IMR-90 (cell line): ENCODE results near the gene TSSK3. TPM values are rescaled to one million over a fixed set of nuclear protein-coding genes. Genes with fewer than 3 reads are reported as not detected.

ENCODE experiments used
- ATAC-seq: fragments of 200-7000 bp; cut with Tn5 transposase; 2 replicates; pipeline ENCODE4 v1.9.1; 2020; ENCODE audit warnings: low read depth, mild to moderate bottlenecking, moderate library complexity
- BruUV-seq: library from RNA; stranded (reverse); fragments of 400-500 nt; replicated peaks from 2 replicates; lab custom pipeline; 2021; lab: Mats Ljungman, UMichigan
- CTCF ChIA-PET: fragments of 300-600 bp; formaldehyde crosslinking; extraction: SDS; loops from one replicate; lab custom pipeline; 2021; ENCODE audit warnings: antibody characterized with exemption; lab: Yijun Ruan, JAX
- POLR2A ChIA-PET: fragments of 300-600 bp; sonication (Branson Sonifier 250); formaldehyde crosslinking; loops from one replicate; lab custom pipeline; 2022; ENCODE audit warnings: antibody characterized with exemption; ENCODE audit not compliant: unreplicated experiment; lab: Charles Lee
- DNase-seq: peaks from one replicate; pipeline ENCODE4 v3.0.0; 2013
- H2AFZ ChIP-seq: replicated peaks from 2 replicates; pipeline ENCODE3; 2013; ENCODE audit warnings: low read length, mild to moderate bottlenecking; ENCODE audit not compliant: poor library complexity
- H2AK5ac ChIP-seq: 2 replicates; pipeline ENCODE4 v1.6.1; 2013; ENCODE audit warnings: low read depth, low read length, inconsistent platforms
- H2AK9ac ChIP-seq: replicated peaks from 2 replicates; pipeline ENCODE3; 2013; ENCODE audit warnings: mild to moderate bottlenecking, low read depth, low read length, moderate library complexity; ENCODE audit not compliant: poor library complexity
- H2BK120ac ChIP-seq: 2 replicates; pipeline ENCODE4 v1.6.1; 2013; ENCODE audit warnings: low read depth, low read length, inconsistent platforms
- H2BK15ac ChIP-seq: 3 replicates; pipeline ENCODE4 v1.6.1; 2013; ENCODE audit warnings: low read depth, low read length, inconsistent platforms
- H2BK20ac ChIP-seq: 2 replicates; pipeline ENCODE4 v1.6.1; 2013; ENCODE audit warnings: low read depth, mild to moderate bottlenecking, inconsistent platforms, low read length, moderate library complexity
- H2BK5ac ChIP-seq: 2 replicates; pipeline ENCODE4 v1.6.1; 2013; ENCODE audit warnings: mild to moderate bottlenecking, low read depth, low read length, inconsistent platforms; ENCODE audit not compliant: poor library complexity, severe bottlenecking
- H3K14ac ChIP-seq: replicated peaks from 2 replicates; pipeline ENCODE4 v1.6.1; 2013; ENCODE audit warnings: low read depth, low read length, inconsistent platforms
- H3K18ac ChIP-seq: 2 replicates; pipeline ENCODE4 v1.6.1; 2013; ENCODE audit warnings: low read depth, low read length, control low read depth
- H3K23ac ChIP-seq: 2 replicates; pipeline ENCODE4 v1.6.1; 2013; ENCODE audit warnings: low read depth, low read length, inconsistent platforms
- H3K27ac ChIP-seq: 2 replicates; pipeline ENCODE4 v1.5.1; 2013; ENCODE audit warnings: mild to moderate bottlenecking, control low read depth, low read length; ENCODE audit not compliant: insufficient read depth
- H3K27me3 ChIP-seq: 2 replicates; pipeline ENCODE4 v1.6.1; 2013; ENCODE audit warnings: low read length; ENCODE audit not compliant: control insufficient read depth, insufficient read depth
- H3K36me3 ChIP-seq: 2 replicates; pipeline ENCODE4 v1.6.1; 2013; ENCODE audit warnings: low read length, mixed read lengths; ENCODE audit not compliant: control insufficient read depth, insufficient read depth
- H3K4ac ChIP-seq: 2 replicates; pipeline ENCODE4 v1.6.1; 2013; ENCODE audit warnings: low read depth, low read length, inconsistent platforms
- H3K4me1 ChIP-seq: 2 replicates; pipeline ENCODE4 v1.6.1; 2013; ENCODE audit warnings: low read length, mixed read lengths; ENCODE audit not compliant: control insufficient read depth, insufficient read depth
- H3K4me2 ChIP-seq: 2 replicates; pipeline ENCODE4 v1.6.1; 2013; ENCODE audit warnings: low read depth, mild to moderate bottlenecking, control low read depth, low read length, moderate library complexity
- H3K4me3 ChIP-seq: 2 replicates; pipeline ENCODE4 v1.5.1; 2013; ENCODE audit warnings: low read depth, mild to moderate bottlenecking, control low read depth, low read length, moderate library complexity; ENCODE audit not compliant: insufficient read depth
- H3K56ac ChIP-seq: 2 replicates; pipeline ENCODE4 v1.6.1; 2013; ENCODE audit warnings: low read length, inconsistent platforms; ENCODE audit not compliant: insufficient read depth; ENCODE audit errors: extremely low read depth
- H3K79me1 ChIP-seq, 2 experiments: 2 replicates each; pipeline ENCODE4 v1.6.1; 2013; ENCODE audit warnings: low read length in 2 of 2, inconsistent platforms in 1 of 2, low read depth in 1 of 2
- H3K9ac ChIP-seq: 2 replicates; pipeline ENCODE4 v1.6.1; 2013; ENCODE audit warnings: low read depth, low read length, control low read depth
- H3K9me1 ChIP-seq: 2 replicates; pipeline ENCODE4 v1.6.1; 2013; ENCODE audit warnings: low read length, inconsistent platforms; ENCODE audit not compliant: insufficient read depth
- H3K9me3 ChIP-seq: 2 replicates; pipeline ENCODE4 v1.6.1; 2013; ENCODE audit warnings: low read length; ENCODE audit not compliant: control insufficient read depth, insufficient read depth
- H4K20me1 ChIP-seq: 2 replicates; pipeline ENCODE4 v1.6.1; 2013; ENCODE audit warnings: low read length, inconsistent platforms; ENCODE audit not compliant: insufficient read depth
- H4K5ac ChIP-seq: 2 replicates; pipeline ENCODE4 v1.6.1; 2013; ENCODE audit warnings: mild to moderate bottlenecking, low read depth, low read length, control low read depth
- H4K8ac ChIP-seq, 2 experiments: 2 replicates each; pipeline ENCODE4 v1.6.1; 2013; ENCODE audit warnings: low read depth in 2 of 2, low read length in 2 of 2, control low read depth in 1 of 2, inconsistent platforms in 1 of 2
- H4K91ac ChIP-seq: 2 replicates; pipeline ENCODE4 v1.6.1; 2013; ENCODE audit warnings: low read depth, low read length, inconsistent platforms; ENCODE audit not compliant: insufficient read depth
- CEBPB ChIP-seq: IDR thresholded peaks from 2 replicates; pipeline ENCODE4 v1.6.1; 2012; ENCODE audit warnings: low read depth, low read length, improper control_type of control experiment
- RAD21 ChIP-seq: IDR thresholded peaks from 2 replicates; pipeline ENCODE4 v1.6.1; 2012; ENCODE audit warnings: low read length, improper control_type of control experiment
- whole genome bisulfite sequencing, 2 experiments: methylation state at CpG; one replicate each; pipeline versions ENCODE4 v1.1.5 to v1.1.7; 2013; ENCODE audit warnings: missing lambda C conversion rate in 2 of 2; ENCODE audit not compliant: insufficient read length in 1 of 2; ENCODE audit errors: extremely low coverage in 2 of 2; 5-methylcytosine and 5-hydroxymethylcytosine counted together
- dilution Hi-C: fragments of 300-500 bp; cut with HindIII; formaldehyde crosslinking; loops from one replicate; pipeline ENCODE4 v1.14.3; 2018; ENCODE audit warnings: low sequenced_read_pairs; ENCODE audit not compliant: unreplicated experiment
- in situ Hi-C: fragments of 300-500 bp; cut with MboI; formaldehyde crosslinking; loops from 3 replicates; pipeline ENCODE4 v1.14.3; 2019; ENCODE audit warnings: low sequenced_read_pairs, inconsistent platforms, mixed read lengths
- intact Hi-C: fragments of 100-400 bp; cut with micrococcal nuclease; formaldehyde crosslinking; loops from 2 replicates; pipeline ENCODE4 v1.10.0; 2022
- polyA plus RNA-seq, 3 experiments: library from polyadenylated mRNA; depleted of rRNA; stranded (reverse); fragments of >200 nt; gene quantifications; 2 replicates each; pipeline ENCODE4 v1.2.3, GENCODE V29; 2012; ENCODE audit warnings: low replicate concordance in 1 of 3
- total RNA-seq: library from RNA; depleted of rRNA; stranded (reverse); fragments of >200 nt; gene quantifications from 2 replicates; pipeline ENCODE4 v1.2.3, GENCODE V29; 2012
- TF ChIP-seq, protein P1 (sequence below): conservative IDR thresholded peaks from 2 replicates; pipeline ENCODE4 v1.5.1; 2012; ENCODE audit warnings: mild to moderate bottlenecking, low read depth, low read length, improper control_type of control experiment

TSSK3 gene
- total and polyA plus RNA-seq, 2 of the 4 experiments (the other 2 are of a cell fraction) = 0.96 TPM; not detected in 1

- Histone ChIP-seq H3K27me3 (no peaks in the 10 kb centered on the region), H2BK120ac (no peak overlapping the region), H3K4ac (no peak overlapping the region), H3K4me3 (no peak overlapping the region), H4K20me1 (peaks cover 4% of the 10 kb centered on the region; the same call in 1 of the 2 replicates), H3K4me1 (no peaks in the 10 kb centered on the region), H2AFZ (no peak overlapping the region), H2BK5ac (no peak overlapping the region), H3K23ac (peak overlapping the region; percentile 20; the same call in 1 of the 2 replicates), H3K4me2 (no peak overlapping the region), H3K56ac (no peak overlapping the region), H4K91ac (no peak overlapping the region), H2AK9ac (no peak overlapping the region), H2AK5ac (no peak overlapping the region; the same call in 1 of the 2 replicates), H2BK15ac (no peak overlapping the region), H3K9me1 (no peaks in the 10 kb centered on the region), H3K18ac (no peak overlapping the region), H4K5ac (no peak overlapping the region), H3K79me1 (peaks cover 3 to 12% of the 10 kb centered on the region in 2 experiments; a peak in 3 of 4 replicates), H3K9ac (no peak overlapping the region), H3K9me3 (no peaks in the 10 kb centered on the region), H3K14ac (no peak overlapping the region), H3K36me3 (peaks cover 59% of the 10 kb centered on the region), H3K27ac (no peak overlapping the region), H2BK20ac (no peak overlapping the region), H4K8ac (no peak overlapping the region)
- TF ChIP-seq RAD21 = peak; percentile 30; the same call in 1 of the 2 replicates
- no peak for TF ChIP-seq CEBPB
- TF ChIP-seq, protein P1, sequence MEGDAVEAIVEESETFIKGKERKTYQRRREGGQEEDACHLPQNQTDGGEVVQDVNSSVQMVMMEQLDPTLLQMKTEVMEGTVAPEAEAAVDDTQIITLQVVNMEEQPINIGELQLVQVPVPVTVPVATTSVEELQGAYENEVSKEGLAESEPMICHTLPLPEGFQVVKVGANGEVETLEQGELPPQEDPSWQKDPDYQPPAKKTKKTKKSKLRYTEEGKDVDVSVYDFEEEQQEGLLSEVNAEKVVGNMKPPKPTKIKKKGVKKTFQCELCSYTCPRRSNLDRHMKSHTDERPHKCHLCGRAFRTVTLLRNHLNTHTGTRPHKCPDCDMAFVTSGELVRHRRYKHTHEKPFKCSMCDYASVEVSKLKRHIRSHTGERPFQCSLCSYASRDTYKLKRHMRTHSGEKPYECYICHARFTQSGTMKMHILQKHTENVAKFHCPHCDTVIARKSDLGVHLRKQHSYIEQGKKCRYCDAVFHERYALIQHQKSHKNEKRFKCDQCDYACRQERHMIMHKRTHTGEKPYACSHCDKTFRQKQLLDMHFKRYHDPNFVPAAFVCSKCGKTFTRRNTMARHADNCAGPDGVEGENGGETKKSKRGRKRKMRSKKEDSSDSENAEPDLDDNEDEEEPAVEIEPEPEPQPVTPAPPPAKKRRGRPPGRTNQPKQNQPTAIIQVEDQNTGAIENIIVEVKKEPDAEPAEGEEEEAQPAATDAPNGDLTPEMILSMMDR = peak; percentile 22; the same call in 1 of the 2 replicates
- peak; percentile 38 for ATAC-seq
- 100% methylated on average over 1 of the region's 5 CpGs; no CpG with 5 or more reads in 1 of the 2 experiments for WGBS, 2 experiments
- DNase-seq = no peak
- in situ Hi-C loops (no loop called here), dilution Hi-C loops (no loop called here), intact Hi-C loops (no loop called here)
- ChIA-PET CTCF (interaction anchor here (1.4 kb wide), 1 partner anchor 157 kb away, joined by 6 read pairs; no protein-coding TSS in a partner anchor), POLR2A (no interaction called here)
- BruUV-seq = no TSS peak
Measured at GRCh38 chr1:32372149-32372756, 9.9 kb downstream of the TSSK3 start.
